HepG2 (cell line): ENCODE data around the gene CCDC57. TPM values are rescaled to one million over a fixed set of nuclear protein-coding genes. Genes with fewer than 3 reads are reported as not detected.

Experiments
- ATAD3A ChIP-seq: sonication (generic); formaldehyde crosslinking; IDR thresholded peaks from 2 replicates; pipeline ENCODE4 v1.4.0; 2020; ENCODE audit warnings: missing genetic modification reagents
- ATM ChIP-seq: fragments of 450-650 bp; IDR thresholded peaks from 2 replicates; pipeline ENCODE4 v1.7.1; 2017; ENCODE audit warnings: mild to moderate bottlenecking, borderline replicate concordance
- CBX5 ChIP-seq: sonication (generic); formaldehyde crosslinking; IDR thresholded peaks from 2 replicates; pipeline ENCODE4 v1.4.0; 2020; ENCODE audit warnings: missing genetic modification reagents, borderline replicate concordance
- FIP1L1 ChIP-seq: fragments of 200-400 bp; formaldehyde crosslinking; IDR thresholded peaks from 2 replicates; pipeline ENCODE4 v1.6.1; 2018; ENCODE audit warnings: low read depth, mild to moderate bottlenecking, low read length, moderate library complexity, borderline replicate concordance; ENCODE audit not compliant: insufficient read depth
- GFI1 ChIP-seq: sonication (generic); formaldehyde crosslinking; IDR thresholded peaks from 2 replicates; pipeline ENCODE4 v1.5.0; 2020; ENCODE audit warnings: missing genetic modification reagents, mild to moderate bottlenecking, borderline replicate concordance
- GPN1 ChIP-seq: sonication (generic); formaldehyde crosslinking; IDR thresholded peaks from 2 replicates; pipeline ENCODE4 v1.5.1; 2020; ENCODE audit warnings: missing genetic modification reagents, borderline replicate concordance
- HMG20B ChIP-seq: conservative IDR thresholded peaks from 2 replicates; pipeline ENCODE4 v1.6.1; 2016; ENCODE audit warnings: missing genetic modification reagents, missing compliant biosample characterization
- KMT2A ChIP-seq: sonication (generic); formaldehyde crosslinking; IDR thresholded peaks from 2 replicates; pipeline ENCODE4 v1.4.0; 2020; ENCODE audit warnings: missing genetic modification reagents
- NFKB2 ChIP-seq: sonication (generic); formaldehyde crosslinking; IDR thresholded peaks from 2 replicates; pipeline ENCODE4 v1.4.0; 2020; ENCODE audit warnings: missing genetic modification reagents, borderline replicate concordance
- PITX1 ChIP-seq: sonication (generic); formaldehyde crosslinking; IDR thresholded peaks from 2 replicates; pipeline ENCODE4 v1.5.1; 2020; ENCODE audit warnings: mild to moderate bottlenecking, missing genetic modification reagents
- REPIN1 ChIP-seq: sonication (generic); formaldehyde crosslinking; IDR thresholded peaks from 2 replicates; pipeline ENCODE4 v1.8.0; 2022; ENCODE audit warnings: missing genetic modification reagents, low read depth, mild to moderate bottlenecking, borderline replicate concordance
- SPEN ChIP-seq: sonication (generic); formaldehyde crosslinking; IDR thresholded peaks from 2 replicates; pipeline ENCODE4 v1.5.1; 2020; ENCODE audit warnings: low read depth, mild to moderate bottlenecking, missing genetic modification reagents
- SSRP1 ChIP-seq: IDR thresholded peaks from 2 replicates; pipeline ENCODE4 v1.6.1; 2016; ENCODE audit warnings: control low read depth
- ZNF124 ChIP-seq: sonication (generic); formaldehyde crosslinking; IDR thresholded peaks from 2 replicates; pipeline ENCODE4 v1.4.0; 2020; ENCODE audit warnings: missing genetic modification reagents
- ZNF180 ChIP-seq: sonication (generic); formaldehyde crosslinking; IDR thresholded peaks from 2 replicates; pipeline ENCODE4 v1.4.0; 2020; ENCODE audit warnings: low read depth, missing genetic modification reagents, borderline replicate concordance
- ZNF234 ChIP-seq: sonication (generic); formaldehyde crosslinking; conservative IDR thresholded peaks from 2 replicates; pipeline ENCODE4 v1.5.1; 2020; ENCODE audit warnings: mild to moderate bottlenecking, missing genetic modification reagents
- ZNF292 ChIP-seq: sonication (generic); formaldehyde crosslinking; IDR thresholded peaks from 2 replicates; pipeline ENCODE4 v1.8.1; 2022; ENCODE audit warnings: mild to moderate bottlenecking, low read depth, missing genetic modification reagents, borderline replicate concordance
- ZNF333 ChIP-seq: sonication (generic); formaldehyde crosslinking; IDR thresholded peaks from 2 replicates; pipeline ENCODE4 v1.4.0; 2020; ENCODE audit warnings: mild to moderate bottlenecking, missing genetic modification reagents, borderline replicate concordance
- ZNF382 ChIP-seq: sonication (generic); formaldehyde crosslinking; IDR thresholded peaks from 2 replicates; pipeline ENCODE4 v1.5.0; 2020; ENCODE audit warnings: missing genetic modification reagents, mild to moderate bottlenecking, borderline replicate concordance
- ZNF792 ChIP-seq: IDR thresholded peaks from 2 replicates; pipeline ENCODE4 v1.6.1; 2016
- polyA plus RNA-seq, 8 experiments: library from polyadenylated mRNA; depleted of rRNA in 3 of 8; stranded (reverse) in 7 of 8; unstranded in 1 of 8; fragments of >200 nt; fragmentation: Illumina TruSeq in 4 of 8; extraction: Trizol in 4 of 8; gene quantifications; 2 replicates each; pipeline versions ENCODE4 v1.2.1 to v1.2.3, GENCODE V29; 2011 to 2016; ENCODE audit warnings: low read depth in 4 of 8, missing spikeins in 1 of 8, mixed read lengths in 1 of 8; ENCODE audit not compliant: insufficient read depth in 1 of 8
- total RNA-seq, 5 experiments: library from RNA; depleted of rRNA; stranded (reverse); fragments of >200 nt; fragmentation: Illumina TruSeq; extraction: Trizol; gene quantifications; 2 replicates each; pipeline ENCODE4 v1.2.3, GENCODE V29; 2016; ENCODE audit warnings: low read depth in 1 of 5
- TF ChIP-seq, protein P1 (sequence below): sonication (generic); formaldehyde crosslinking; IDR thresholded peaks from 2 replicates; pipeline ENCODE4 v1.4.0; 2020; ENCODE audit warnings: missing genetic modification reagents
- TF ChIP-seq, protein P2 (sequence below): IDR thresholded peaks from 2 replicates; pipeline ENCODE4 v1.4.0; 2020; ENCODE audit warnings: mild to moderate bottlenecking, missing genetic modification reagents
- TF ChIP-seq, protein P3 (sequence below): sonication (generic); formaldehyde crosslinking; IDR thresholded peaks from 2 replicates; pipeline ENCODE4 v1.5.1; 2020; ENCODE audit warnings: mild to moderate bottlenecking, missing genetic modification reagents, moderate library complexity

The CCDC57 gene
- total and polyA plus RNA-seq, 2 of the 13 experiments (the other 11 are each of a cell fraction or from before 2014, with no cell fraction given) = 59.3 to 59.9 TPM

DNA sequence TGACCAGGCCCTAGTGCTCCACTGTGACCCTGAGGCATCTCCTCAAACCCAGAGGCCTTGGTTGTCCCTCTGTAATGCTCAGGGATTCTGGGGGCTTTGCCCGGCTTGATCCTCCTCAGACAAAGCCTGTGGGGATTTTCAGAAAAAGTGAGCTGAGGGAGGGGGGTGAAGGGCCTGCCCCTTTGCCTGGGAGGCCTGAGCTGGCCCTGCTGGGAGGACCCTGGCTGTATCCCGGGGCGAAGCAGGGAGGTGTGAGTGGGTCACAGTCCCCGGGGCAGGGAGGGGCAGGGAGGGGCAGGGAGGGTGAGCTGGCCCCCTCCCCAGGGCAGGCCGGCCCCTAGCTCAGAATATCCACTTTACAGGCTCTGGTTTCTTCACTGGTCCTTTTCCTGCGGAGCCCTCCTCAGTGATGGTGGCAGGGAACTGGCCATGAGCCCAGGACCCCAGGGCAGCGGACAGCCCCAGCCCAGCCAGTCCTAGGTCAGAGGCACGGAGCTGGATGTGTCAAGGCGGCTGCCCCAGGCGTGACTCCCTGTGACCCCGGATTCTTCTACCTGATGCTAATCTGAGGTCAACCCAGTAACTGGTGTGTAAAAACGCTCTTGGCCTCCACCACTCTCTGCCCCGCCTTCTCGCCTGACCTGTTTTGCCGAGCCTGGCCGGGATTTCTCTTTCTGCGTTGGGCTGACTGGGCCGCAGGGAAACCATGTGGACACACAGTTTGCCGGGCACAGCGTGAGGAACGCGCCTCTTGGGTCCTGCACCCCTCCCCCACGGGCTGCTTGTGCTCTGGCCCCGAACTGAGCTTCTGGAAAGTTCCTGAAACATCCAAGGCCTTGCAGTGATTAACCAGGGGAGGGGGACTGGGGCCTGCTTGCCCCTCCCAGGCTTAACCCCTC lies 108.8 kb downstream of the CCDC57 start (continued):
- TF ChIP-seq, protein P1, sequence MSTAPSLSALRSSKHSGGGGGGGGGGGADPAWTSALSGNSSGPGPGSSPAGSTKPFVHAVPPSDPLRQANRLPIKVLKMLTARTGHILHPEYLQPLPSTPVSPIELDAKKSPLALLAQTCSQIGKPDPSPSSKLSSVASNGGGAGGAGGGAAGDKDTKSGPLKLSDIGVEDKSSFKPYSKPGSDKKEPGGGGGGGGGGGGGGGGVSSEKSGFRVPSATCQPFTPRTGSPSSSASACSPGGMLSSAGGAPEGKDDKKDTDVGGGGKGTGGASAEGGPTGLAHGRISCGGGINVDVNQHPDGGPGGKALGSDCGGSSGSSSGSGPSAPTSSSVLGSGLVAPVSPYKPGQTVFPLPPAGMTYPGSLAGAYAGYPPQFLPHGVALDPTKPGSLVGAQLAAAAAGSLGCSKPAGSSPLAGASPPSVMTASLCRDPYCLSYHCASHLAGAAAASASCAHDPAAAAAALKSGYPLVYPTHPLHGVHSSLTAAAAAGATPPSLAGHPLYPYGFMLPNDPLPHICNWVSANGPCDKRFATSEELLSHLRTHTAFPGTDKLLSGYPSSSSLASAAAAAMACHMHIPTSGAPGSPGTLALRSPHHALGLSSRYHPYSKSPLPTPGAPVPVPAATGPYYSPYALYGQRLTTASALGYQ (CRISPR knock-in tag) = peak; percentile 55; the same call in 1 of the 2 replicates
- no peak for TF ChIP-seq ZNF180 (CRISPR knock-in tag)
- peak; percentile 82 for TF ChIP-seq SPEN (CRISPR knock-in tag)
- TF ChIP-seq, protein P2, sequence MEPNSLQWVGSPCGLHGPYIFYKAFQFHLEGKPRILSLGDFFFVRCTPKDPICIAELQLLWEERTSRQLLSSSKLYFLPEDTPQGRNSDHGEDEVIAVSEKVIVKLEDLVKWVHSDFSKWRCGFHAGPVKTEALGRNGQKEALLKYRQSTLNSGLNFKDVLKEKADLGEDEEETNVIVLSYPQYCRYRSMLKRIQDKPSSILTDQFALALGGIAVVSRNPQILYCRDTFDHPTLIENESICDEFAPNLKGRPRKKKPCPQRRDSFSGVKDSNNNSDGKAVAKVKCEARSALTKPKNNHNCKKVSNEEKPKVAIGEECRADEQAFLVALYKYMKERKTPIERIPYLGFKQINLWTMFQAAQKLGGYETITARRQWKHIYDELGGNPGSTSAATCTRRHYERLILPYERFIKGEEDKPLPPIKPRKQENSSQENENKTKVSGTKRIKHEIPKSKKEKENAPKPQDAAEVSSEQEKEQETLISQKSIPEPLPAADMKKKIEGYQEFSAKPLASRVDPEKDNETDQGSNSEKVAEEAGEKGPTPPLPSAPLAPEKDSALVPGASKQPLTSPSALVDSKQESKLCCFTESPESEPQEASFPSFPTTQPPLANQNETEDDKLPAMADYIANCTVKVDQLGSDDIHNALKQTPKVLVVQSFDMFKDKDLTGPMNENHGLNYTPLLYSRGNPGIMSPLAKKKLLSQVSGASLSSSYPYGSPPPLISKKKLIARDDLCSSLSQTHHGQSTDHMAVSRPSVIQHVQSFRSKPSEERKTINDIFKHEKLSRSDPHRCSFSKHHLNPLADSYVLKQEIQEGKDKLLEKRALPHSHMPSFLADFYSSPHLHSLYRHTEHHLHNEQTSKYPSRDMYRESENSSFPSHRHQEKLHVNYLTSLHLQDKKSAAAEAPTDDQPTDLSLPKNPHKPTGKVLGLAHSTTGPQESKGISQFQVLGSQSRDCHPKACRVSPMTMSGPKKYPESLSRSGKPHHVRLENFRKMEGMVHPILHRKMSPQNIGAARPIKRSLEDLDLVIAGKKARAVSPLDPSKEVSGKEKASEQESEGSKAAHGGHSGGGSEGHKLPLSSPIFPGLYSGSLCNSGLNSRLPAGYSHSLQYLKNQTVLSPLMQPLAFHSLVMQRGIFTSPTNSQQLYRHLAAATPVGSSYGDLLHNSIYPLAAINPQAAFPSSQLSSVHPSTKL (CRISPR knock-in tag) = peak; percentile 81
- no peak for TF ChIP-seq ATM
- TF ChIP-seq, protein P3, sequence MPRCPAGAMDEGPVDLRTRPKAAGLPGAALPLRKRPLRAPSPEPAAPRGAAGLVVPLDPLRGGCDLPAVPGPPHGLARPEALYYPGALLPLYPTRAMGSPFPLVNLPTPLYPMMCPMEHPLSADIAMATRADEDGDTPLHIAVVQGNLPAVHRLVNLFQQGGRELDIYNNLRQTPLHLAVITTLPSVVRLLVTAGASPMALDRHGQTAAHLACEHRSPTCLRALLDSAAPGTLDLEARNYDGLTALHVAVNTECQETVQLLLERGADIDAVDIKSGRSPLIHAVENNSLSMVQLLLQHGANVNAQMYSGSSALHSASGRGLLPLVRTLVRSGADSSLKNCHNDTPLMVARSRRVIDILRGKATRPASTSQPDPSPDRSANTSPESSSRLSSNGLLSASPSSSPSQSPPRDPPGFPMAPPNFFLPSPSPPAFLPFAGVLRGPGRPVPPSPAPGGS = peak; percentile 70
- peak; percentile 90; the same call in 1 of the 2 replicates for TF ChIP-seq NFKB2 (CRISPR knock-in tag)
- TF ChIP-seq CBX5 (CRISPR knock-in tag) = peak; percentile 82; the same call in 1 of the 2 replicates
- TF ChIP-seq FIP1L1 = 0 out of 2 replicates have a peak, but pooled peaks have one; percentile 28
- no peak for TF ChIP-seq SSRP1 (CRISPR knock-in tag)
- TF ChIP-seq ZNF792 (CRISPR knock-in tag) = peak; percentile 81
- TF ChIP-seq ZNF124 (CRISPR knock-in tag) = peak; percentile 19; the same call in 1 of the 2 replicates
- 0 out of 2 replicates have a peak, but pooled peaks have one; percentile 59 for TF ChIP-seq REPIN1 (CRISPR knock-in tag)
- TF ChIP-seq GPN1 (CRISPR knock-in tag) = no peak
- peak; percentile 89 for TF ChIP-seq PITX1
- peak; percentile 56; the same call in 1 of the 2 replicates for TF ChIP-seq ATAD3A (CRISPR knock-in tag)
- peak; percentile 90; the same call in 1 of the 2 replicates for TF ChIP-seq HMG20B (CRISPR knock-in tag)
- peak; percentile 94 for TF ChIP-seq GFI1
- no peak for TF ChIP-seq ZNF234 (CRISPR knock-in tag)
- TF ChIP-seq ZNF382 (CRISPR knock-in tag) = no peak
- no peak for TF ChIP-seq ZNF333
- peak; percentile 78; the same call in 1 of the 2 replicates for TF ChIP-seq KMT2A (CRISPR knock-in tag)
- peak; percentile 62; the same call in 1 of the 2 replicates for TF ChIP-seq ZNF292 (CRISPR knock-in tag)
